Parathyroid adenoma (tissue), 2 donors: Measurements from ENCODE around the gene CRTAP.
"Not testable (repeated sequence)": the region's sequence is repeated elsewhere in the genome, so short reads cannot be mapped to it uniquely, and the experiment has no call there.

Experiments used
- H2AFZ ChIP-seq: fragments of 300-600 bp; sonication (generic); one replicate; pipeline ENCODE4 v1.7.0; 2017; ENCODE audit warnings: antibody characterized with exemption, mild to moderate bottlenecking
- H3K27ac ChIP-seq: fragments of 300-600 bp; sonication (generic); one replicate; pipeline ENCODE4 v1.7.0; 2017
- H3K27me3 ChIP-seq: fragments of 300-600 bp; sonication (generic); one replicate; pipeline ENCODE4 v1.7.0; 2017; ENCODE audit warnings: low read length; ENCODE audit not compliant: control insufficient read depth, insufficient read depth
- H3K36me3 ChIP-seq: fragments of 300-600 bp; sonication (generic); one replicate; pipeline ENCODE4 v1.7.0; 2017; ENCODE audit warnings: low read length; ENCODE audit not compliant: control insufficient read depth, insufficient read depth
- H3K4me1 ChIP-seq: fragments of 300-600 bp; sonication (generic); one replicate; pipeline ENCODE4 v1.7.0; 2017; ENCODE audit warnings: control low read depth
- H3K4me2 ChIP-seq: fragments of 300-600 bp; sonication (generic); one replicate; pipeline ENCODE4 v1.7.0; 2017; ENCODE audit warnings: low read length
- H3K4me3 ChIP-seq: fragments of 300-600 bp; sonication (generic); one replicate; pipeline ENCODE4 v1.7.0; 2017; ENCODE audit warnings: low read depth, low read length
- H3K79me2 ChIP-seq: fragments of 300-600 bp; sonication (generic); one replicate; pipeline ENCODE4 v1.7.0; 2017; ENCODE audit warnings: control low read depth
- H3K9ac ChIP-seq: fragments of 300-600 bp; sonication (generic); one replicate; pipeline ENCODE4 v1.7.0; 2017; ENCODE audit warnings: mild to moderate bottlenecking
- H3K9me3 ChIP-seq: fragments of 300-600 bp; sonication (generic); one replicate; pipeline ENCODE4 v1.7.0; 2017; ENCODE audit warnings: low read length; ENCODE audit not compliant: control insufficient read depth
- CTCF ChIP-seq: fragments of 300-600 bp; sonication (generic); IDR thresholded peaks from one replicate; pipeline ENCODE4 v1.7.0; 2017; ENCODE audit warnings: antibody characterized with exemption, mild to moderate bottlenecking
- donor health status: primary hyperparathyroidism.

The CRTAP gene

GRCh38 chr3:33071946-33072345 lies 41.9 kb upstream of the CRTAP start:
- Histone ChIP-seq H3K9me3 (no peaks in the 10 kb centered on the region), H3K4me3 (no peak overlapping the region), H3K27ac (peak overlapping the region; percentile 17), H2AFZ (no peak overlapping the region), H3K79me2 (peaks cover 4% of the 10 kb centered on the region), H3K27me3 (no peaks in the 10 kb centered on the region), H3K9ac (no peak overlapping the region), H3K4me2 (no peak overlapping the region), H3K4me1 (peaks cover 15% of the 10 kb centered on the region), H3K36me3 (no peaks in the 10 kb centered on the region)
- TF ChIP-seq CTCF, result no peak

GRCh38 chr3:33074217-33075067 lies 39.4 kb upstream of the CRTAP start:
- H3K4me2 ChIP-seq, result no peak overlapping the region
- TF ChIP-seq CTCF, result peak; percentile 90
- H3K79me2 ChIP-seq, result peaks cover 2% of the 10 kb centered on the region
- H3K9ac ChIP-seq, result no peak overlapping the region
- no peak overlapping the region for H2AFZ ChIP-seq
- no peaks in the 10 kb centered on the region for H3K27me3 ChIP-seq
- H3K9me3 ChIP-seq, result no peaks in the 10 kb centered on the region
- H3K36me3 ChIP-seq, result no peaks in the 10 kb centered on the region
- H3K4me3 ChIP-seq, result no peak overlapping the region
- H3K27ac ChIP-seq, result no peak overlapping the region
- peaks cover 15% of the 10 kb centered on the region for H3K4me1 ChIP-seq

- Histone ChIP-seq H3K27ac (no peak overlapping the region), H3K9ac (no peak overlapping the region), H3K9me3 (no peaks in the 10 kb centered on the region), H3K4me1 (peaks cover 14% of the 10 kb centered on the region), H3K27me3 (no peaks in the 10 kb centered on the region), H3K4me3 (no peak overlapping the region), H2AFZ (no peak overlapping the region), H3K79me2 (peaks cover 4% of the 10 kb centered on the region), H3K4me2 (no peak overlapping the region), H3K36me3 (no peaks in the 10 kb centered on the region)
- TF ChIP-seq CTCF, result no peak
Measured at GRCh38 chr3:33075995-33076394, 37.8 kb upstream of the CRTAP start.

- H3K9ac ChIP-seq, result no peak overlapping the region
- H3K4me1 ChIP-seq, result peaks cover 4% of the 10 kb centered on the region
- H3K4me2 ChIP-seq, result no peak overlapping the region
- no peaks in the 10 kb centered on the region for H3K27me3 ChIP-seq
- H3K4me3 ChIP-seq, result no peak overlapping the region
- H3K79me2 ChIP-seq, result peaks cover 4% of the 10 kb centered on the region
- TF ChIP-seq CTCF, result no peak
- H2AFZ ChIP-seq, result no peak overlapping the region
- no peak overlapping the region for H3K27ac ChIP-seq
- H3K36me3 ChIP-seq, result no peaks in the 10 kb centered on the region
- no peaks in the 10 kb centered on the region for H3K9me3 ChIP-seq
Measured at GRCh38 chr3:33076952-33077351, 36.9 kb upstream of the CRTAP start.

GRCh38 chr3:33077976-33078375 lies 35.8 kb upstream of the CRTAP start:
- no peak overlapping the region for H3K4me3 ChIP-seq
- H3K27ac ChIP-seq, result no peak overlapping the region
- H3K27me3 ChIP-seq, result no peaks in the 10 kb centered on the region
- no peak for TF ChIP-seq CTCF
- H3K36me3 ChIP-seq, result no peaks in the 10 kb centered on the region
- H3K79me2 ChIP-seq, result peaks cover 4% of the 10 kb centered on the region
- no peak overlapping the region for H3K4me2 ChIP-seq
- no peak overlapping the region for H3K9ac ChIP-seq
- H2AFZ ChIP-seq, result no peak overlapping the region
- no peaks in the 10 kb centered on the region for H3K9me3 ChIP-seq
- peaks cover 4% of the 10 kb centered on the region for H3K4me1 ChIP-seq

- H3K36me3 ChIP-seq, H3K4me3 ChIP-seq, H3K4me1 ChIP-seq, H3K9ac ChIP-seq, H3K27me3 ChIP-seq, H3K79me2 ChIP-seq, H2AFZ ChIP-seq, H3K27ac ChIP-seq, H3K4me2 ChIP-seq, H3K9me3 ChIP-seq: not testable (repeated sequence)
Measured at GRCh38 chr3:33079813-33080212, 34.0 kb upstream of the CRTAP start.
